Activated T-helper 2 cell treated with anti-CD3 and anti-CD28 coated beads, Interferon-gamma antibody, Interleukin-2, Interleukin-4, amounts not matched to agents 10 μg/mL and 5 μg/mL and 100 μg/mL, durations not matched to agents 14 hours and 24 hours and 36 hours (primary cell): ENCODE results near the gene WDR7. TPM values are rescaled to one million over a fixed set of nuclear protein-coding genes. Genes with fewer than 3 reads are reported as not detected.

Source experiments
- DNase-seq: peaks from one replicate; pipeline ENCODE4 v3.0.0; 2021; ENCODE audit warnings: low spot score
- H3K27ac Mint-ChIP-seq: one replicate; pipeline ENCODE4 v1.8.0; 2021; ENCODE audit warnings: mixed read lengths
- H3K27me3 Mint-ChIP-seq: one replicate; pipeline ENCODE4 v1.8.0; 2021; ENCODE audit warnings: low read depth, mixed read lengths
- H3K36me3 Mint-ChIP-seq: one replicate; pipeline ENCODE4 v1.8.0; 2021; ENCODE audit warnings: low read depth, mixed read lengths
- H3K4me1 Mint-ChIP-seq: one replicate; pipeline ENCODE4 v1.8.0; 2021; ENCODE audit warnings: low read depth, mixed read lengths
- H3K4me3 Mint-ChIP-seq: one replicate; pipeline ENCODE4 v1.8.0; 2021; ENCODE audit warnings: low read depth, mild to moderate bottlenecking, moderate library complexity, mixed read lengths
- H3K9me3 Mint-ChIP-seq: one replicate; pipeline ENCODE4 v1.8.0; 2021; ENCODE audit warnings: mixed read lengths
- intact Hi-C: fragments of 100-400 bp; cut with micrococcal nuclease; formaldehyde crosslinking; loops from one replicate; pipeline ENCODE4 v1.15.1; 2023
- total RNA-seq: library from RNA; stranded (reverse); gene quantifications from 2 replicates; pipeline ENCODE4 v1.2.3, GENCODE V29; 2022

Gene WDR7
- total RNA-seq, 1 donor from 2014 or later = 27.1 TPM

DNA sequence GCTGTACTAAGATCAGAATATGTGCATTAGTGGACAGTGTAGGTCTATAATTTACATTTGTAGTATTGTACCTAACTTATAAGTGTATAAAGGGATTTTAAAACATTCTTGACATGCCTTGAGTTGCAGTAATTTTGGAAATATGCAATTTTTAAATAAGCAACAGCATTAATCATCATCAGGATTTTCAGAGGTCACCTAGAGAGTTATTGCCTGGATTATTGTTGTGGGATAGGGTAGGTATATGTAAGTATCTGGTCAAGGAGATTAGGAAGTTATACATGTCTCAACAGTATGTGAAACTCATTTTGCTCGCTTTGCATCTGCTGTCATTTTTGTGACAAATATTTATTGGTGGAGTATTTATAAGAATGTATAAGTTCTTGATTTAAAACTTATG, 184.2 kb downstream of the WDR7 start:
- intact Hi-C loops = no loop called here
- no peaks in the 10 kb centered on the region for H3K27me3 Mint-ChIP-seq
- no peak overlapping the region for H3K27ac Mint-ChIP-seq
- DNase-seq = no peak
- H3K9me3 Mint-ChIP-seq = no peaks in the 10 kb centered on the region
- no peaks in the 10 kb centered on the region for H3K36me3 Mint-ChIP-seq
- no peaks in the 10 kb centered on the region for H3K4me1 Mint-ChIP-seq
- no peak overlapping the region for H3K4me3 Mint-ChIP-seq

DNA sequence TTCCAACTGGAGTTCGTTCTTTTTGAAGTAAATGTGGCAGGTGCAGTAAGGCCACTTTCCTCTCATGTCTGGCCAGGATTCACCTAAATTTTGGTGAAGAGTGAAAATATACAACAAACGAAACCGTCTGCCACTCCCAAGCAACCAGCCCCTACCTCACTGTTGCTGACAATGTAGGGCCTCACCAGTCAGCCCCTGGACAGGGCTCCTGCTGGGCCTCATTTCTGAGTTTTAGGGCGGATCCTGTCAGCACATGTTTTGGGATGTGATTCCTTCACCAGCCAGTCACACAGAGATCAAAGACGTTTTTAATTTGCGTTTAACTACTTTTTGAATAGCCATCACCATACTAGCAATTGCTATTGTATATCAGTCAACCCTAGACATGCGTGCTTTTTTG, 185.0 kb downstream of the WDR7 start:
- no peak overlapping the region for H3K27ac Mint-ChIP-seq
- H3K4me1 Mint-ChIP-seq = no peaks in the 10 kb centered on the region
- no peaks in the 10 kb centered on the region for H3K27me3 Mint-ChIP-seq

DNA sequence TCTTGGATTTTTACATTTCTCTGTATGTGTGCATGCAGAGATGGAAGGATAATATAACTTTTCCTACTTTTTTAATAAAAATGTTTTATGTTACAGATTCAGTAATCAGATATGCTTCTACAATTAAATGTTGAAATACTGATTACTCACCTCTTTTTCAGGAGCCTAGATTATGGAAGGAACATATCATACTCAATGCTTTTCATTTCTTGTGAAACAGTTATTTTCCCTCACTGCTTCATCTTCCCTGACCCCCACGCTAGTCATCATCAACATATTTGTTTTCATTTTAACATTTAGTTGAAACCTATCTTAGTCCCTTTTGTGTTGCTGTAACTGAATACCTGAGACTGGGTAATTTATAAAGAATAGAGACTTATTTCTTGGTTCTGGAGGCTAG, 190.7 kb downstream of the WDR7 start:
- H3K4me3 Mint-ChIP-seq = no peak overlapping the region
- H3K36me3 Mint-ChIP-seq = no peaks in the 10 kb centered on the region
- H3K4me1 Mint-ChIP-seq = no peaks in the 10 kb centered on the region
- no peak overlapping the region for H3K27ac Mint-ChIP-seq
- intact Hi-C loops = no loop called here
- no peaks in the 10 kb centered on the region for H3K27me3 Mint-ChIP-seq
- peaks cover 2% of the 10 kb centered on the region for H3K9me3 Mint-ChIP-seq
- no peak for DNase-seq

More for the DNA sequence above, 185.0 kb downstream of the WDR7 start:
- intact Hi-C loops = no loop called here
- no peaks in the 10 kb centered on the region for H3K9me3 Mint-ChIP-seq
- H3K4me3 Mint-ChIP-seq = no peak overlapping the region
- no peaks in the 10 kb centered on the region for H3K36me3 Mint-ChIP-seq
- no peak for DNase-seq

DNA sequence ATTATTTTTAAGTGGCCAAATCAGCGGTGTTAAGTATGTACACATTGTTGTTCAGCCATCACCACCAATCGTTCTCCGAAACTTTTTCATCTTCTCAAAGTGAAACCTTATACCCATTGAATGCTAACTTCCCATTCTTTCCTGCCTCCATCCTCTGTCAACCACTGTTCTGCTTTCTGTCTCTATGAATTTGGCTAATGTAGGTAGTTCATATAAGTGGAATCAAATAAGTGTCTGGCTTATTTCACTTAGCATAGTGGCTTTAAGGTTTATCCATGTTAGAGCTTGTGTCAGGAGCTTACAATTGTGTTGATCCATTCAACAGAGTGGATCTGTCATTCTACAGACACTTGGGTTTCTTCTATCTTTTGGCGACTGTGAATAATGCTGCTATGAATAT, 192.1 kb downstream of the WDR7 start:
- no peaks in the 10 kb centered on the region for H3K4me1 Mint-ChIP-seq
- H3K4me3 Mint-ChIP-seq = no peak overlapping the region
- intact Hi-C loops = no loop called here
- no peak for DNase-seq
- H3K27me3 Mint-ChIP-seq = no peaks in the 10 kb centered on the region
- H3K36me3 Mint-ChIP-seq = no peaks in the 10 kb centered on the region
- H3K27ac Mint-ChIP-seq = no peak overlapping the region
- H3K9me3 Mint-ChIP-seq = peaks cover 7% of the 10 kb centered on the region

DNA sequence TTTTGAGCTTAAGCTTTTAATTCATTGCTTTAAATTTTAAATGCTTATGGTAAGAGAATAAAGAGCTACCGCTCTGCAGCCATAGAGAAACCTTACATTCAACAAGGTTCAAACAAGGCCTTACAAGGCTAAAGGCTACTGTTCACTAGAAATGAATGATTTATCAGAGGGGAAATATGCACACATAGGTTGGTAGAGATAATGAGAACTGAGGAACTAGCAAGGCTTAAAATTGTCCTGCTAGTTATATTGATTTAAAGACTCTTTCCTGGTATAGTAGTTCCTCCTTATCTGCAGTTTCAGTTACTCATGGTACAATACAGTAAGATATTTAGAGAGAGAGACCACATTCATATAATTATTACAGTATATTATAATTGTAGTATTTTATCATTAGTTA, 193.4 kb downstream of the WDR7 start:
- intact Hi-C loops = no loop called here
- H3K4me3 Mint-ChIP-seq = no peak overlapping the region
- H3K4me1 Mint-ChIP-seq = no peaks in the 10 kb centered on the region
- DNase-seq = no peak
- no peaks in the 10 kb centered on the region for H3K36me3 Mint-ChIP-seq
- peaks cover 13% of the 10 kb centered on the region for H3K9me3 Mint-ChIP-seq
- H3K27ac Mint-ChIP-seq = no peak overlapping the region
- H3K27me3 Mint-ChIP-seq = no peaks in the 10 kb centered on the region

DNA sequence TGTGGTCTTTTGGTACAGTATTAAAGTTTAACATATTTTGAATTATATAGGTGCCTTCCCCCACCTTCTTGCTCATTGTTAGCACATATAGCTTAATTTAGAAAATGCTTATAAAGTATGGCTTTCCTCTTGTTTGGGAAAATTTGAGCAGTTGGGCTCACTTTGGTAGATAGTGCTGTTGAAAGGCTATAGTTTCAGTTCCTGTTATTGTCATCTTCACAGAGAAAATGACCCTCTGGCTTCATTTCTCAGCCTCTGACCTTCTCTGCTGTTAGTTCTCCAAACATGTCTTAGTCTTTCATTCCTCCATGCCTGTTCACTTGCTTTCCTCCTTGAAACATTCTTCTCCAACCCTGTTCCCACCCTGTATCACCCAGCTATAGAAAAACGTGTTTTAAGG, 200.6 kb downstream of the WDR7 start:
- H3K9me3 Mint-ChIP-seq = peaks cover 11% of the 10 kb centered on the region
- no peak overlapping the region for H3K4me3 Mint-ChIP-seq
- H3K4me1 Mint-ChIP-seq = peaks cover 7% of the 10 kb centered on the region
- no peaks in the 10 kb centered on the region for H3K27me3 Mint-ChIP-seq
- no peak for DNase-seq
- no peaks in the 10 kb centered on the region for H3K36me3 Mint-ChIP-seq
- no peak overlapping the region for H3K27ac Mint-ChIP-seq
- intact Hi-C loops = no loop called here

DNA sequence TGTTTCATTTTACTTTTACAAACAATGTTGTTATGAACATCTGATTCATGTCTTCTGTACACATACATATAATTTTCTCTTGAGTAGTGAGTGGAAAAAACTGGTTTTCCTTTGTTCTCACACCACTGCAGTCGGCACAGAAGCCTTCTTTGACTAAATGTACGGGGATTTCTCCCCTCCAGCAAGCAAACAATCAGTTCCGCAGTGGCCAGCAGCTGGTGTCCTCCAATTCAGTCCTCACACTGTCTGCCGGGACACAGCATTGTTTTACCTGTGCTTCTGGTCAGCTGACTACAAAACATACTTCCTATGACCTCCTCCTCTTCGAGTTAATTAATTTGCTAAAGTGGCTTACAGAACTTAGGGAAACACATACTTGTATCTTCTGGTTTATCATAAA, 202.8 kb downstream of the WDR7 start:
- Mint-ChIP-seq H3K4me1 (peaks cover 7% of the 10 kb centered on the region), H3K27ac (no peak overlapping the region), H3K9me3 (peaks cover 2% of the 10 kb centered on the region), H3K4me3 (no peak overlapping the region), H3K27me3 (no peaks in the 10 kb centered on the region), H3K36me3 (no peaks in the 10 kb centered on the region)
- DNase-seq = no peak
- intact Hi-C loops = no loop called here

DNA sequence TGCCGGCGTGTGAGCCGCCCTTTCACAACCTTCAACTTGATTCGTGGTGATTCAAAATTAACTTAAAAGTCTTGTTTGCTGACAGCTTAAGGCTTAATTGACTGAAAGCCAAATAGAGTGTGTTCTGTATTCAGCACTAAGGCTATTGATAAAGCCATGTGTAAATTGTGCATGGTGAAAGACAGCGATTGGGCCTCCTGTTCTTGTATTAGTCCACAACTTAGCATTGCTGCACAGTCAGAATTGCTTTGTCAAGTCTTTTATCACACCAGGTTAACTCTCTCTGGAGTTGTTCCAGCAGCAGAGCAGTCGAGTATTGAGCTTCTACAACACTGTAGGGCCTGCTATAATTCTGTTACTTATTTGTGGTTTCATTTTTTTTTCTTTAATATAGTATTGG, 210.1 kb downstream of the WDR7 start:
- intact Hi-C loops = no loop called here
- H3K4me3 Mint-ChIP-seq = no peak overlapping the region
- no peak overlapping the region for H3K27ac Mint-ChIP-seq
- no peak for DNase-seq
- no peaks in the 10 kb centered on the region for H3K9me3 Mint-ChIP-seq
- no peaks in the 10 kb centered on the region for H3K4me1 Mint-ChIP-seq
- H3K27me3 Mint-ChIP-seq = no peaks in the 10 kb centered on the region
- no peaks in the 10 kb centered on the region for H3K36me3 Mint-ChIP-seq

DNA sequence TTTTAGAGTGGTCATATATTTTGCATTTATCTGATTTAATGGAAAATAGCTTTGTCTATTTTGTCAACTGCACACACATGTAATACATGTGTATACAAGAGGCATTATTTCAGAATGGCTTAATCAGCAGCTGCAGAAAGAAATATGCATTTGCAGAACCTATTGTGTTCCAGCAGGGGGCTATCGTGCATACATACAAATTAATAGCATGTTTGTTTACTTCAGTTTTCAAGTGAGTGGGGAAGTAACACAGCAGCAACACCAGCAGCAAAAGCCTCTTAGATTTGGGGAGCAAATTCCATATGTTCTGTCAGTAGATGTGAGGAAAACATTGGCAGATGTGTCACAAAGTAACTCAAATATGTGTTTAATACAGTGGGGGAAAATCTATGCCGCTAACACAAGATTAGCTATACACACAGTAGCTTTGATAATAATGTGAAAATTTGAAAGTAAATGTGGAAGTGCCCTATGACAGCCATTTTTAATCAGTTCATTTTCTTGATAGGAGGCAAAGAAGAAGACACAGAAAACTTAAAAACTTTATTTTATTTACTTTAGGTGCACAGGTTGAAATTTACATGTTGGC, 218.1 kb downstream of the WDR7 start:
- DNase-seq = no peak
- intact Hi-C loops = loop anchor here (5.0 kb wide), 1 partner anchor 568 kb away; the partner anchor contains the start of gene ONECUT2
- Mint-ChIP-seq H3K4me3 (no peak overlapping the region), H3K27ac (no peak overlapping the region), H3K27me3 (no peaks in the 10 kb centered on the region), H3K4me1 (peaks cover 6% of the 10 kb centered on the region), H3K36me3 (no peaks in the 10 kb centered on the region), H3K9me3 (no peaks in the 10 kb centered on the region)

DNA sequence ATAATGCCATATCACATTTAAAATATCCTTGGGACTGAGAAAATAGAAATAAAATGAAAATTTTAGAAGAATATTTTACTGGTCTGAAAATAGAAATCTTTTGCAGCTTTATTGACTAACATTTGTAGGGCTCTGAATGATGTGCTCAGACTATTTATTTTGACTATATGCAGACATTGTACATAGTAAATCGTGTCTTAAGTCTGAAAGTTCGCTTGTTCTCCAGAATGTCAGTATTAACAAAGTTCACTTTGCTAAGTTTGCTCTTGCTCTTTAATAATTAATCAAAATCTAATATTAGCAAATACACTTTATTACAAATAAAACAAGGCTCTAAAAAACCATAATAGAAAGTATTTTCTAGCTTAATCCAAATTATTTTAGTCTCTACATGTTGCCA, 219.8 kb downstream of the WDR7 start:
- intact Hi-C loops = no loop called here
- Mint-ChIP-seq H3K27ac (no peak overlapping the region), H3K27me3 (no peaks in the 10 kb centered on the region), H3K9me3 (no peaks in the 10 kb centered on the region), H3K36me3 (no peaks in the 10 kb centered on the region), H3K4me3 (no peak overlapping the region), H3K4me1 (peaks cover 6% of the 10 kb centered on the region)
- DNase-seq = no peak

DNA sequence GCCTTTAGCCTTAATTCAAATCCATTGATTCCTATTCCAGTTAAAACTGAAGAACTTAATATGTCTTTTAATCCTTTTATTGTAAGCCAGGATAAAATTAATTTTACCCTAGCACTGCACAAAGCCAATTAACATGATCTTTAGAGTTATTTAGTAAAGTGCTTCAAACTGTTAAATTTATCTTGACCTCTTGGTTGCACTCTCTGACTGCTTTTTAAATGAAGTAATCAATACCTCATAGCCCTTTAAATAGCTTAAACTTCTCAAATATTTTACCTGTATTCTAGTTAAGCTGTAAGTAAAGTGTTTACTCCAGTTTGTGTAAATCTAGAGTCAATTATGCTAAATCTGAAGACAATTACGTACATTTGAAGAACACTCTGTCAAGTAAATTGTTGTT, 221.0 kb downstream of the WDR7 start:
- Mint-ChIP-seq H3K4me1 (peaks cover 6% of the 10 kb centered on the region), H3K27me3 (no peaks in the 10 kb centered on the region), H3K4me3 (no peak overlapping the region), H3K27ac (no peak overlapping the region), H3K9me3 (no peaks in the 10 kb centered on the region), H3K36me3 (no peaks in the 10 kb centered on the region)
- no peak for DNase-seq
- intact Hi-C loops = no loop called here

DNA sequence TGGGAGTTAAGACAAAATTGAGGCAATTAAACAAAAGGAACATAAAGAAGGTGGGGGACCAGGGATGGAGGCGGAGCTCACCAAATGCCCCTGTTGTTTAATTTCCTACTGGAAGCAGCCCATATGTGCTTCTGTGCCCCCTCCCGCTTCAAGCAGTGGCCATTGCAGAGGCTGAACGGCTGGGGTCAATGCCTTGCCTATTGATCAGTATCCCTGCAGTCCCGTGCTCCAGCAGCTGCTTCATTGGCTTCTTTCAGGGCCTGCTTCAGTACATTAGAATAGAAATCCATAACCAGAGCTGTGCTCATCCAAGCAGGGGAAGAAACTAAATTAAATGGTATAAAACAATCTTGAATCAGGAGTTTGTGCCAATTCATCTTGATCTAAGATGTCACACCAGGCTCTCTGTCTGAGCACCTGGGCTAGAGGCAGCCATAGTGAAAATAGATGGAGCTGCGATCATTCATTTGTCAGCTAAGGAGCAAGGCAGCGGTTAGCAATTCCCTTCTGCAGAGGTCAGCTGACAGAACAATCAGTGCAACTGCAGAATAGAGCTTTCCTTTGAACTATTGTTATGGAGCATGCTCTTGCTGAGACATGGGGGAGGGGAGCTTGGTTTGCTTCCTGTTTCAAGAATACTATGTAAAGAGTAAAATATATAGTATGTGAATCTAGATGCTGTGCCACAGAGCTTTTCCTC, 222.4 kb downstream of the WDR7 start:
- Mint-ChIP-seq H3K36me3 (no peaks in the 10 kb centered on the region), H3K9me3 (no peaks in the 10 kb centered on the region), H3K4me3 (no peak overlapping the region), H3K27ac (no peak overlapping the region), H3K27me3 (no peaks in the 10 kb centered on the region), H3K4me1 (peaks cover 6% of the 10 kb centered on the region)
- intact Hi-C loops = no loop called here
- no peak for DNase-seq

DNA sequence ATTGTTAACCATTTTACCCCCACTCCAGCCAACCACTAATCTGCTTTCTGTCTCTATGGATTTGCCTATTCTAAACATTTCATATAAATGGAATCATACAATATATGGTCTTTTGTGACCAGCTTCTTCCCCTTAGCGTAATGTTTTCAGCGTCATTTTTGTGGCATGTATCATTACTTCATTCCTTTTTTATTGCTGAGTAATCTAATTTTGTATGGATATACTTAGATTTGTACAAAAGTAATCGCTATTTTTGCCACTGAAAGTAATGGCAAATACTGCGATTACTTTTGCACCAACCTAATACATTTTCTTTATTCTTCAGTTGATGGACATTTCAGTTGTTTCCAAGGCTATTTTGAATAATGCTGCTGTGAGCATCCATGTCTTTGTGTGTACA, 227.6 kb downstream of the WDR7 start:
- intact Hi-C loops = no loop called here
- no peak overlapping the region for H3K27ac Mint-ChIP-seq
- no peak for DNase-seq
- H3K9me3 Mint-ChIP-seq = no peaks in the 10 kb centered on the region
- no peaks in the 10 kb centered on the region for H3K27me3 Mint-ChIP-seq
- peaks cover 5% of the 10 kb centered on the region for H3K4me1 Mint-ChIP-seq
- peaks cover 7% of the 10 kb centered on the region for H3K36me3 Mint-ChIP-seq
- H3K4me3 Mint-ChIP-seq = no peak overlapping the region
